H7 (cell line): ENCODE results near the gene TEX54. TPM values are rescaled to one million over a fixed set of nuclear protein-coding genes. Genes with fewer than 3 reads are reported as not detected.
"Not testable (repeated sequence)": the region's sequence is repeated elsewhere in the genome, so short reads cannot be mapped to it uniquely, and the experiment has no call there.

Experiments
- DNase-seq: peaks from one replicate; pipeline ENCODE4 v3.0.0; 2012
- H3K27me3 ChIP-seq: 2 replicates; pipeline ENCODE4 v1.6.0; 2011; ENCODE audit warnings: mild to moderate bottlenecking, low read length; ENCODE audit not compliant: control insufficient read depth, insufficient read depth
- H3K36me3 ChIP-seq: replicated peaks from 2 replicates; pipeline ENCODE4 v1.5.1; 2011; ENCODE audit warnings: low read length; ENCODE audit not compliant: control insufficient read depth, insufficient read depth
- H3K4me3 ChIP-seq: 2 replicates; pipeline ENCODE4 v1.5.1; 2011; ENCODE audit warnings: low read depth, mild to moderate bottlenecking, control low read depth, low read length, moderate library complexity; ENCODE audit not compliant: insufficient read depth
- total RNA-seq: library from RNA; depleted of rRNA; stranded (reverse); fragments of >200 nt; shearing (Covaris generic); gene quantifications from 2 replicates; pipeline ENCODE4 v1.2.3, GENCODE V29; 2014

TEX54 gene
- total RNA-seq, 1 experiment from 2014 or later, result not detected

DNA sequence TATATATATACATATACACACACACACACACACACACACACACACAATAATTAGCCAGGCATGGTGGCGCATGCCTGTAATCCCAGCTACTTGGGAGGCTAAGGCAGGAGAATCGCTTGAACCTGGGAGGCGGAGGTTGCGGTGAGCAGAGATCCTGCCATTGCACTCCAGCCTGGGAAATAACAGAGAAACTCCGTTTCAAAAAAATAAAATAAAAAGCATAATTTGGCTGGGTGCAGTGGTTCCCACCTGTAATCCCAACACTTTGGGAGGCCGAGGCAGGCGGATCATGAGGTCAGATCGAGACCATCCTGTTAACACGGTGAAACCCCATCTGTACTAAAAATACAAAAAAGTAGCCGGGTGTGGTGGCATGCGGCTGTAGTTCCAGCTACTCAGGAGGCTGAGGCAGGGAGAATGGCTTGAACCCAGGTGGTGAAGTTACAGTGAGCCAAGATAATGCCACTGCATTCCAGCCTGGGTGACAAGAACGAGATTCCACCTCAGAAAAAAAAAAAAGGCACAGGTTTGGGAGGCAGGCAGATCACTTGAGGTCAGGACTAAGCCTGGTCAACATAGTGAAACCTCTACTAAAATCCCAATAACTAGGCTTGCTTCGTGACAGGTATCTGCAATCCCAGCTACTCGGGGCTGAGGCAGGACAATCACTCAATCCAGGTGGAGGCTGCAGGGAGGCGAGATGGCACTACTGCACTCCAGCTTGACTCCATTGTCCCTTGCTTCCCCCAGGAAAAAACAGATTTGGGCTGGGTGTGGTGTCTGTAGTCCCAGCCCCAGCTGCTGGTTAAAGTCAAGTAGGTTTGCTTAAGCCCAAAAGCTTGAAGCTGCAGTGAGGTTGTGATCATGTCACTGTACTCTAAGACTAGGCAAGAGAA is 18.5 kb upstream of the TEX54 start:
- Histone ChIP-seq H3K4me3 (no peak overlapping the region), H3K27me3 (no peaks in the 10 kb centered on the region)
- DNase-seq, result no peak

DNA sequence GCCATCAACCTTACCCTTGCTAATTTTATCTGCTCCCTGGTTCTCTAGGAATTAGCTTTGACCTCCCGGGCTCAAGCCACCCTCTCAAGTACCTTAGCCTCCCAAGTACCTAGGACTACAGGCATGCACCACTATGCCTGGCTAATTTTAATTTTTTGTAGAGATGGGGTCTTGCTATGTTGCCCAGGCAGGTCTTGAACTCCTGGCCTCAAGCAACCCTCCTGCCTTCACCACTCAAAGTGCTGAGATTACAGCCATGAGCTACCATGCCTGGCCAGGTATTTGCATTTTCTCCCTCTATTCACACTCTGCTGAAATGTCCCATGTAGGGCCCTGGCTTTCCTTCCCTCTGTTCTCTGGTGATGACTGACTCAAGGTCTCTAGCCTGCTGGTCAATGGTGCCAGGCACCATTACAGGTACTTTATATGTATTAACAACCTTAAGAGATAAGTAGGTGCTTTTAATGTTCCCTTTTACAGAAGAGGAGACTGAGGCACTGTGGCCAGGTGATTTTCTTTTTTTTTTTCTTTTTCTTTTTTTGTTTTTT is 15.2 kb upstream of the TEX54 start:
- H3K27me3 ChIP-seq, result no peaks in the 10 kb centered on the region
- H3K36me3 ChIP-seq, result peaks cover 8% of the 10 kb centered on the region
- no peak for DNase-seq
- no peak overlapping the region for H3K4me3 ChIP-seq

More for the DNA sequence above, 18.5 kb upstream of the TEX54 start:
- H3K36me3 ChIP-seq, result peaks cover 31% of the 10 kb centered on the region

DNA sequence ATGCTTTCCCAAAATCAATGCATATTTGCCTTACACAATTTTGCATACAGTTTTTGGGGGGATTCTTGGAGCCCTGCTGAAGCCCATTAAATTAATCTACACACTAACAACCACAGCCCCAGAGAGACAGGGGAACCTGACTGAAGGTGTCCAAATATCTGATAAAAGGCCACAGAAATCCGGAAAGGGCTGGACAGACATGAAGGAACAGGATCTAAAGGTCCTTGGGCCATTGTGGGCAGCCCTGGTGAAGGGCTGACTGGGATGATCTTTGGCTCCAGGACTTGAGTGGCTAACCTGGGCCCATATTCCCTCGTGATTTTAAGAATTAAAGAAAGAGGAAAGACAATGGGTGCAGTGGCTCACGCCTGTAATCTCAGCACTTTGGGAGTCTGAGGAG is 13.5 kb upstream of the TEX54 start:
- no peak for DNase-seq
- Histone ChIP-seq H3K36me3 (no peaks in the 10 kb centered on the region), H3K4me3 (no peak overlapping the region), H3K27me3 (no peaks in the 10 kb centered on the region)

GRCh38 chr11:62844154-62844553 is 11.5 kb upstream of the TEX54 start:
- no peak for DNase-seq
- Histone ChIP-seq H3K36me3 (no peaks in the 10 kb centered on the region), H3K27me3 (no peaks in the 10 kb centered on the region), H3K4me3 (no peak overlapping the region)

DNA sequence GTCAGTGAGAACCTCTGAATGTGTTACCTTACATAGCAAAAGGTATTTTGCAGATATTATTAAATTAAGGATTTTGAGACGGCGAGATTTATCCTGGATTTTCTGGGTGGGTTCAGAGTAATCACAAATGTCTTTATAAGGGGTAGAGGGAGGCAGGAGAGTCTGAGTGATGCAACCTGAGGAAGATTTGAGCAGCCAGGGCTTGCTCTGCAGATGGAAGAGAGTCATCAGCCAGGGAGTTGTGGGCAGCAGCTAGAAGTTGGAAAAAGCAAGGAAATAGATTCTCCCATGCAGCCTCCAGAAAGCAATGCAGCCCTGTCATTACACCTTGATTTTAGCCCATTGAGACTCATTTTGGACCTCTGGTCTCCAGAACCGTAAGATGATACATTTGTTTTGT is 10.8 kb upstream of the TEX54 start:
- H3K4me3 ChIP-seq, result no peak overlapping the region
- no peak for DNase-seq
- no peaks in the 10 kb centered on the region for H3K27me3 ChIP-seq
- H3K36me3 ChIP-seq, result no peaks in the 10 kb centered on the region

- not testable (repeated sequence) for H3K36me3 ChIP-seq, DNase-seq, H3K27me3 ChIP-seq, H3K4me3 ChIP-seq
These were observed 10.2 kb upstream of the TEX54 start for GRCh38 chr11:62842891-62843290.

DNA sequence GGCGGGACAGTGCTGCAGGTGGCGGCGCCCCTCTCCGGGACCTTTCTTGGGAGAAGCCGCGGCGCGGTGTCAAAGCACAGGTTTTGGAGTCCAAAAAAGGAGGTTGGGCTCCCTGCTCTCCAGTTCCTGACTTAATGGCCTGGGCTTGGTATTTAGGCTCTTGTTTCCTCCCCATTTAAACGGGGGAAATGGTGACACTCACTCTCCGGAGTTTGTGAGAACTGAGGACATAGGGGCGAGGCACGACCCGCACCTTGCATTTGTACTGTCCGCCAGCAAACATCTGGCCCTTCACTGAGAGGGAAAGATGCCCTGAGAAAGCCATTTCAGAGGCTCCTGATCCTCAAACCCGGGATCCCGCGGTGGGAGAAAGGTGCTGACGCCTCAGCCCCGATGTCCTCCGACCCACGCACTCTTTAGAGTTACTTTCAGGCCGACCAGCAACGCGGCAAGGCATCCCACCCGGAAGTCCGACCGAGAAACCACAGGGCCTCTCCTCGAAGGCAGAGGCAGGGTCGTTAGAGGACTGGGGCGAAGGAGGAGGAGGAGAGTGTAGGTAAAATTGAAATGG is 9.6 kb upstream of the TEX54 start:
- Histone ChIP-seq H3K36me3 (peaks cover 3% of the 10 kb centered on the region; the same call in 1 of the 2 replicates), H3K4me3 (peak overlapping the region; percentile 41), H3K27me3 (no peaks in the 10 kb centered on the region)
- DNase-seq, result no peak

DNA sequence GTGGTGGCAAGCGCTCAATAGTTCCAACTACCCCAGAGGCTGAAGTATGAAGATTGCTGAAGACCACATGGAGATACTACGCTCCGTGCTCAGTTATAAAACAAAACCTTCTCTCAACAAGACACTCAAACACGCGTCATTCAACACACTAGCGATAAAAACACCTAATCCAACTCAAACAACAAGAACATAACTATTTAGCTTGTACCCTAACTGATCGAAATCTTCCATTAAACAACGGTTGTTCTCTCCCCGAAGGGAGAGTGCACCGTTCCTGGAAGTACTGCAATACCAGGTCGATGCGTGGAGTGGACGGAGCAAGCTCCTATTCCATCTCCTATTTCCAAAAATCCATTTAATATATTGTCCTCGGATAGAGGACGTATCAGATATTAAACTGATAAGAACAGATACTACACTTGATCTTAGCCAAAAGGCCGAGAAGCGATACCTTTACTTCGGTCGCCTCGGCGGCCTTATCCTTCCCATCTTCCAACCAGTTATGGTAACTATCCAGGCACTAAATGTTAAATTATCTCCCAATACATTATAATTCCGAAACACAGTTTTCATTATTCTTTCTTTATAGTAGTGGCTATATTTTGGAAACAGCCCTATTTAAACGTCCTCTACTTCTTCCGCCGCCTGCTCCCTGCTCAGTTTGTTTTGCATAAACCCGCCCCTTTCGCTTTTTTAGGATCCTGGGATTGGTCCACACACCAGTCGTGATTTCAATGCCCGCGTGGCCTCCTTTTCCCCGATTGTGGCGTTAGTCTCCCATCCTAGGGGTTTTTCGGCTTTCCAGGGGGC is 8.9 kb upstream of the TEX54 start:
- no peaks in the 10 kb centered on the region for H3K27me3 ChIP-seq

DNA sequence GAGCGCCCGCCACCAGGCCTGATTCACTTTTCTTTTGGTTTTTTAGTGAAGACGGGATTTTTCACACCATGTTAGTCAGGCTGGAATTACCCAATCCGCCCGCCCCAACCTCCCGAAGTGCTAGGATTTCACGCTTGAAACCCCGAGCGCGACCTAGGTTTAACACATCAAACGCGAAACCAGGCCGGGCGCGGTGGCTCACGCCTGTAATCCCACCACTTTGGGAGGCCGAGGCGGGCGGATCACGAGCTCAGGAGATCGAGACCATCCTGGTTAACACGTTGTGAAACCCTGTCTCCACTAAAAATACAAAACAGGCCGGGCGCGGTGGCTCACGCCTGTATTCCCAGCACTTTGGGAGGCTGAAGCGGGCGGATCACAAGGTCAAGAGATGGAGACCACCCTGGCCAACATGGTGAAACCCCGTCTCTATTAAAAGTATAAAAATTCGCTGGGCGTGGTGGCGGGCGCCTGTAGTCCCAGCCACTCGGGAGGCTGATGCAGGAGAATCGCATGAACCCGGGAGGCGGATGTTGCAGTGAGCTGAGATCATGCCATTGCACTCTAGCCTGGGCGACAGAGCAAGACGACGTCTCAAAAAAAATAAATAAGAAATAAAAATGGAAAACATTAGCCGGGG is 8.2 kb upstream of the TEX54 start:
- not testable (repeated sequence) for H3K27me3 ChIP-seq, H3K36me3 ChIP-seq
- peak; percentile 66 for DNase-seq
- peak overlapping the region; percentile 93 for H3K4me3 ChIP-seq

More for the DNA sequence above, 8.9 kb upstream of the TEX54 start:
- peak overlapping the region; percentile 93 for H3K4me3 ChIP-seq
- peaks cover 3% of the 10 kb centered on the region for H3K36me3 ChIP-seq
- DNase-seq, result peak; percentile 93

DNA sequence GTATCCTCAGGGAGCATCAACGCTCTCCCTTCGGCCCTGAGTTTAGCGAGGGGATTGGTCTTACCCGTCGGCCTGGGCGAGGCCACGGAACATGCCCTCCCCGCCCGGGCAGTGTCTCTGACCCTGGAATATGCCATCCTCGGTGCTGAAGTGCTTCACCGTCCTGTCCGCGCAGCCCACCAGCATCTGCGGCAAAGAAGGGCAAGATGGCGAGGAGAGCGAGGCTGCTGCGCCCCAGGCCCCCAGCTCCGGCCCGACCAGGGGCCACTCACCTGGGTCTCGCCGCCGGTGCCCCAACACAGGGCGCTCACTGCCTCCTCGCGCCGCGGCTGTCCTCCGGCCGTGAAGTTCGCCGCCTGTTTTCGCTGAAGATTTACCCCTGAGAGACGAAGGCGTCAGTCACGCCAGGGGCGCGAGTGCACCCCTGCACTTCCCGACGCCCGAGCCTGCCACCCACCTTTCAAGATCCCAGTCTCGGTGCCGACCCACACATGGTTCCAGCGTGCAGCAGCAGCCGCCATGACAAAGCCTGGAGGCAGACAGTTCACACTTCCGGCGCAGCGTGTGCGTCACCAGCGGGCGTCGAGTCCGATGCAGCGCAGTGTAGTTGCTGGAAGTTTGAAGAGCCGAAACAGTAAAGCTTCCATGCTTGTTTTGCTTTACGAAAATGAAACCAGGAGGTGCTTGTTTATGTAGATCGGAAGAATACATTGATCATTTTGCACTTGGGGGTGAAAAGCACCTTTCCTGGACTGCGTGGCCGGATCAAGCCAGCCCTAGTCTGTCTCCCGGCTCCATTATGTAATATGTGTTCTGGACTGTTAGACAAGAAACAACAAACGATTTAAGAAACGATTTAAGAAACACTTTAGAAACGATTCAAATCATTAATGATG is 6.7 kb upstream of the TEX54 start, which contains the start of gene WDR74:
TSS of gene WDR74 (minus strand) at position 541 of the 896 bp plus-strand sequence. CDS start at position 521, 20 bp downstream.
- Histone ChIP-seq H3K4me3 (peak within 1 kb of the TSS; percentile 93), H3K36me3 (peaks cover 23% of the 10 kb centered on the region), H3K27me3 (no peaks in the 10 kb centered on the region)
- DNase-seq, result peak; percentile 90

- no peak overlapping the region for H3K4me3 ChIP-seq
- no peaks in the 10 kb centered on the region for H3K27me3 ChIP-seq
- peaks cover 33% of the 10 kb centered on the region for H3K36me3 ChIP-seq
- DNase-seq, result no peak
These were observed 2.7 kb upstream of the TEX54 start for GRCh38 chr11:62835336-62835735.

- H3K27me3 ChIP-seq, result no peaks in the 10 kb centered on the region
- peak; percentile 98 for DNase-seq
- H3K36me3 ChIP-seq, result peaks cover 38% of the 10 kb centered on the region
- H3K4me3 ChIP-seq, result peak within 1 kb of the TSS; percentile 87
These were observed 913 bp downstream of the TEX54 start, which contains the start of gene STX5 for GRCh38 chr11:62831520-62832335. Gene STX5 (minus strand): TSS chr11:62832051. CDS start chr11:62831243, 808 bp downstream.
